K562 (cell line): ENCODE measurements around the gene RRP7A. TPM values are rescaled to one million over a fixed set of nuclear protein-coding genes. Genes with fewer than 3 reads are reported as not detected.

Source experiments
- AFF1 ChIP-seq, 2 experiments: fragments of 450-650 bp; IDR thresholded peaks; 2 replicates each; pipeline ENCODE4 v1.6.1; 2018; ENCODE audit warnings: mild to moderate bottlenecking in 2 of 2, low read depth in 1 of 2; ENCODE audit not compliant: partially characterized antibody in 2 of 2
- ARID1B ChIP-seq: fragments of 450-650 bp; IDR thresholded peaks from 2 replicates; pipeline ENCODE4 v1.6.1; 2016; ENCODE audit warnings: antibody characterized with exemption, mild to moderate bottlenecking, inconsistent platforms
- ATF7 ChIP-seq: fragments of 450-650 bp; IDR thresholded peaks from 2 replicates; pipeline ENCODE4 v1.7.1; 2014; ENCODE audit warnings: mild to moderate bottlenecking, moderate library complexity
- FIP1L1 ChIP-seq: fragments of 200-400 bp; formaldehyde crosslinking; IDR thresholded peaks from 2 replicates; pipeline ENCODE4 v1.6.1; 2018; ENCODE audit warnings: mild to moderate bottlenecking, low read depth, low read length; ENCODE audit not compliant: poor library complexity, severe bottlenecking
- HES1 ChIP-seq: fragments of 450-650 bp; IDR thresholded peaks from 2 replicates; pipeline ENCODE4 v1.6.1; 2016; ENCODE audit warnings: low read depth, mild to moderate bottlenecking, moderate library complexity
- KLF10 ChIP-seq: fragments of 250-450 bp; sonication (Bioruptor Pico); IDR thresholded peaks from 2 replicates; pipeline ENCODE4 v1.6.1; 2021; ENCODE audit warnings: matching md5 sums
- LCOR ChIP-seq: sonication (generic); formaldehyde crosslinking; IDR thresholded peaks from 2 replicates; pipeline ENCODE4 v1.8.0; 2022; ENCODE audit warnings: mild to moderate bottlenecking, missing genetic modification reagents
- NBN ChIP-seq: fragments of 450-650 bp; IDR thresholded peaks from 2 replicates; pipeline ENCODE4 v1.6.1; 2016; ENCODE audit warnings: low read depth, mild to moderate bottlenecking
- NCOA1 ChIP-seq: fragments of 450-650 bp; IDR thresholded peaks from 2 replicates; pipeline ENCODE4 v1.6.1; 2016; ENCODE audit warnings: low read depth
- NCOR1 ChIP-seq: fragments of 450-650 bp; IDR thresholded peaks from 2 replicates; pipeline ENCODE4 v1.6.1; 2016; ENCODE audit warnings: mild to moderate bottlenecking, moderate library complexity
- NFIC ChIP-seq: fragments of 450-650 bp; IDR thresholded peaks from 2 replicates; pipeline ENCODE4 v1.6.1; 2017; ENCODE audit warnings: mild to moderate bottlenecking, inconsistent platforms
- NONO ChIP-seq, 2 experiments: fragments of 200-400 bp in 1 of 2; fragments of 450-650 bp in 1 of 2; formaldehyde crosslinking in 1 of 2; IDR thresholded peaks; 2 replicates each; pipeline ENCODE4 v1.6.1; 2017; ENCODE audit warnings: low read depth in 2 of 2, mild to moderate bottlenecking in 2 of 2, moderate library complexity in 2 of 2, low read length in 1 of 2
- PKNOX1 ChIP-seq: fragments of 450-650 bp; IDR thresholded peaks from 2 replicates; pipeline ENCODE4 v1.6.1; 2016
- POLR2AphosphoS5 ChIP-seq: IDR thresholded peaks from 2 replicates; pipeline ENCODE4 v1.6.1; 2011; ENCODE audit warnings: mild to moderate bottlenecking, low read depth, low read length, moderate library complexity; ENCODE audit not compliant: control insufficient read depth, insufficient read depth
- PRMT5 ChIP-seq: sonication (generic); formaldehyde crosslinking; IDR thresholded peaks from 2 replicates; pipeline ENCODE4 v1.5.0; 2020; ENCODE audit warnings: missing genetic modification reagents
- RAD21 ChIP-seq, 2 experiments: fragments of 250-450 bp in 1 of 2; fragments of 450-650 bp in 1 of 2; sonication (Bioruptor Pico) in 1 of 2; formaldehyde crosslinking in 1 of 2; IDR thresholded peaks in 1 of 2; conservative IDR thresholded peaks in 1 of 2; 2 replicates each; pipeline versions ENCODE4 v1.4.0 to v1.8.0; 2020 to 2022; ENCODE audit warnings: mild to moderate bottlenecking in 2 of 2, moderate library complexity in 1 of 2
- TSC22D4 ChIP-seq: fragments of 450-650 bp; IDR thresholded peaks from 2 replicates; pipeline ENCODE4 v1.6.1; 2016; ENCODE audit warnings: missing genetic modification characterization, missing biosample characterization, control low read depth
- ZNF121 ChIP-seq: sonication (generic); formaldehyde crosslinking; conservative IDR thresholded peaks from 2 replicates; pipeline ENCODE4 v1.8.0; 2022; ENCODE audit warnings: missing genetic modification reagents
- ZNF589 ChIP-seq: fragments of 200-800 bp; sonication (Bioruptor generic); IDR thresholded peaks from 2 replicates; pipeline ENCODE4 v1.6.1; 2016; ENCODE audit warnings: low read depth, missing genetic modification characterization, missing compliant biosample characterization
- ZNF717 ChIP-seq: fragments of 250-450 bp; sonication (Bioruptor Pico); IDR thresholded peaks from 2 replicates; pipeline ENCODE4 v1.5.0; 2021
- ZNF830 ChIP-seq: fragments of 250-450 bp; sonication (Bioruptor Pico); IDR thresholded peaks from 2 replicates; pipeline ENCODE4 v1.5.0; 2021; ENCODE audit warnings: mild to moderate bottlenecking
- polyA plus RNA-seq, 8 experiments: library from polyadenylated mRNA; depleted of rRNA in 4 of 8; stranded (reverse) in 5 of 8; unstranded in 3 of 8; fragments of >200 nt; fragmentation: Nextera tagmentation in 2 of 8; fragmentation: Illumina TruSeq in 1 of 8; extraction: Ambion mirVana in 2 of 8; extraction: Trizol in 1 of 8; gene quantifications; 2 replicates each; pipeline versions ENCODE4 v1.2.1 to v1.2.3, GENCODE V29; 2011 to 2014; ENCODE audit warnings: inconsistent platforms in 1 of 8, missing spikeins in 1 of 8
- total RNA-seq, 7 experiments: library from RNA; depleted of rRNA in 6 of 7; stranded (reverse); fragments of >200 nt in 6 of 7; fragmentation: Illumina TruSeq in 2 of 7; extraction: Trizol in 2 of 7; gene quantifications; 2 replicates each; pipeline versions ENCODE4 v1.2.1 to v1.2.3, GENCODE V29; 2011 to 2021; ENCODE audit warnings: low replicate concordance in 1 of 7
- TF ChIP-seq, protein P1 (sequence below), 3 experiments: IDR thresholded peaks in 2 of 3; conservative IDR thresholded peaks in 1 of 3; 2 replicates each; pipeline ENCODE4 v1.5.1; 2011 to 2012; ENCODE audit warnings: low read length in 3 of 3, mild to moderate bottlenecking in 3 of 3, control low read depth in 2 of 3, improper control_type of control experiment in 1 of 3, inconsistent platforms in 1 of 3, low read depth in 1 of 3, mixed read lengths in 1 of 3, moderate library complexity in 1 of 3; ENCODE audit not compliant: insufficient read depth in 2 of 3

The RRP7A gene
- total and polyA plus RNA-seq, 9 of the 15 experiments (the other 6 are each of a cell fraction or from before 2014, with no cell fraction given) = 3.4 to 74.1 (median 40.3) TPM

- peak; percentile 71 for TF ChIP-seq PKNOX1
- TF ChIP-seq ZNF589 (CRISPR knock-in tag) = peak; percentile 88
- peak; percentile 94 for TF ChIP-seq NCOR1
- no peak for TF ChIP-seq ZNF830 (CRISPR knock-in tag)
- TF ChIP-seq ATF7 = peak; percentile 23; the same call in 1 of the 2 replicates
- TF ChIP-seq NFIC = peak; percentile 82
- TF ChIP-seq FIP1L1 = no peak
- TF ChIP-seq LCOR (CRISPR knock-in tag) = no peak
- peak; percentile 51; the same call in 1 of the 2 replicates for TF ChIP-seq NCOA1
- TF ChIP-seq ARID1B = peak; percentile 96
- no peak for TF ChIP-seq TSC22D4 (tag)
- peak; percentile 81; the same call in 1 of the 2 replicates for TF ChIP-seq POLR2AphosphoS5
- TF ChIP-seq ZNF717 (CRISPR knock-in tag) = no peak
- TF ChIP-seq ZNF121 (CRISPR knock-in tag) = no peak
- no peak for TF ChIP-seq NONO (IDR thresholded peaks at IDR 0.05; ENCODE audit: low read depth in 2 of 2, low read length in 1 of 2)
- TF ChIP-seq HES1 = 0 out of 2 replicates have a peak, but pooled peaks have one; percentile 59
- TF ChIP-seq KLF10 (CRISPR knock-in tag) = no peak
- peak in 1 of 2 experiments; percentile 70 for TF ChIP-seq AFF1 (IDR thresholded peaks at IDR 0.05; ENCODE audit: low read depth in 1 of 2, partially characterized antibody in 2 of 2)
- TF ChIP-seq, protein P1, sequence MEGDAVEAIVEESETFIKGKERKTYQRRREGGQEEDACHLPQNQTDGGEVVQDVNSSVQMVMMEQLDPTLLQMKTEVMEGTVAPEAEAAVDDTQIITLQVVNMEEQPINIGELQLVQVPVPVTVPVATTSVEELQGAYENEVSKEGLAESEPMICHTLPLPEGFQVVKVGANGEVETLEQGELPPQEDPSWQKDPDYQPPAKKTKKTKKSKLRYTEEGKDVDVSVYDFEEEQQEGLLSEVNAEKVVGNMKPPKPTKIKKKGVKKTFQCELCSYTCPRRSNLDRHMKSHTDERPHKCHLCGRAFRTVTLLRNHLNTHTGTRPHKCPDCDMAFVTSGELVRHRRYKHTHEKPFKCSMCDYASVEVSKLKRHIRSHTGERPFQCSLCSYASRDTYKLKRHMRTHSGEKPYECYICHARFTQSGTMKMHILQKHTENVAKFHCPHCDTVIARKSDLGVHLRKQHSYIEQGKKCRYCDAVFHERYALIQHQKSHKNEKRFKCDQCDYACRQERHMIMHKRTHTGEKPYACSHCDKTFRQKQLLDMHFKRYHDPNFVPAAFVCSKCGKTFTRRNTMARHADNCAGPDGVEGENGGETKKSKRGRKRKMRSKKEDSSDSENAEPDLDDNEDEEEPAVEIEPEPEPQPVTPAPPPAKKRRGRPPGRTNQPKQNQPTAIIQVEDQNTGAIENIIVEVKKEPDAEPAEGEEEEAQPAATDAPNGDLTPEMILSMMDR (IDR thresholded peaks at IDR 0.05 in 2 of 3, conservative IDR thresholded peaks at IDR 0.05 in 1 of 3; ENCODE audit: insufficient read depth in 2 of 3, low read depth in 1 of 3, low read length in 3 of 3) = peak in 1 of 3 experiments; percentile 12; a peak in 1 of 6 replicates
- TF ChIP-seq NBN = peak; percentile 68; the same call in 1 of the 2 replicates
- TF ChIP-seq PRMT5 (CRISPR knock-in tag) = no peak
- no peak for TF ChIP-seq RAD21 (CRISPR knock-in tag; conservative IDR thresholded peaks at IDR 0.05 in 1 of 2, IDR thresholded peaks at IDR 0.05 in 1 of 2)
Measured at GRCh38 chr22:42462016-42462415, 57.6 kb downstream of the RRP7A start (continued).
